TTC549 (cell line): ENCODE data around the gene SEC22C.

Experiments
- FAIRE-seq: peaks from 2 replicates; lab custom pipeline; 2012; peaks lifted over from hg19 to GRCh38; lab: Jason Lieb, UNC

Gene SEC22C

DNA sequence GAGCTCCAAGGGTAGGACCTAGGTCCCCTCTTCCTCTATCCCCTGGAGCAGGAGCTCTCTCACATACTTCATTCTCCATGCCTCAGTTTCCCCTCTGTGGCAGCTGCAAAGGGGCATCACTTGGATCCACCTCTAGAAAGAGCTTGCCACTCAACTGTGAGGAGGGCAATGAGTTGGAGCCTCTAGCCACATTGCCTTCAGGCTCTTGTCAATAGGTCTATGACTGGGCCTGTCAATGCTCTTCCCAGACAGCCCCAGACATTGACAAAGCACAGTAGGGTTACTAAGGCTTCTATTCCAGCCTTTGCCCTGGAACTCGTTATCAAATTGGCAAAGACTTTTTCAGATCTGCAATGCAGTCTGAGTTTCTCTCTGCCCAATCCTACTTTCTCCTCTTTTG is 83.7 kb downstream of the SEC22C start:
- FAIRE-seq, result no peak
